Loucy (cell line): ENCODE data around the gene HOXA5.

Experiments used
- H2AFZ ChIP-seq: fragments of 200-600 bp; sonication (generic); 2 replicates; pipeline ENCODE4 v1.6.0; 2016; ENCODE audit warnings: antibody characterized with exemption, mild to moderate bottlenecking, low read length, moderate library complexity
- H3F3A ChIP-seq: fragments of 200-600 bp; 2 replicates; pipeline ENCODE4 v1.6.0; 2016; ENCODE audit warnings: antibody characterized with exemption, low read depth, mild to moderate bottlenecking
- H3K27me3 ChIP-seq: fragments of 200-600 bp; sonication (generic); 2 replicates; pipeline ENCODE4 v1.6.1; 2014; ENCODE audit warnings: low read length, mild to moderate bottlenecking; ENCODE audit not compliant: insufficient read depth, poor library complexity, severe bottlenecking
- H3K36me3 ChIP-seq: fragments of 200-600 bp; sonication (generic); 2 replicates; pipeline ENCODE4 v1.6.1; 2016; ENCODE audit warnings: low read length; ENCODE audit not compliant: insufficient read depth
- H3K4me1 ChIP-seq: fragments of 200-600 bp; sonication (generic); 2 replicates; pipeline ENCODE4 v1.5.1; 2014; ENCODE audit warnings: low read length, mild to moderate bottlenecking; ENCODE audit not compliant: insufficient read depth, poor library complexity, severe bottlenecking
- H3K4me2 ChIP-seq: fragments of 200-600 bp; sonication (generic); 2 replicates; pipeline ENCODE4 v1.6.0; 2014; ENCODE audit warnings: antibody characterized with exemption, low read length, low read depth, mild to moderate bottlenecking; ENCODE audit not compliant: poor library complexity, severe bottlenecking
- H3K4me3 ChIP-seq: fragments of 200-600 bp; sonication (generic); 2 replicates; pipeline ENCODE4 v1.5.1; 2014; ENCODE audit warnings: low read length, mild to moderate bottlenecking, mixed read lengths; ENCODE audit not compliant: poor library complexity, severe bottlenecking
- H3K79me2 ChIP-seq: fragments of 200-600 bp; sonication (generic); 2 replicates; pipeline ENCODE4 v1.6.1; 2014; ENCODE audit warnings: low read length; ENCODE audit not compliant: insufficient read depth
- H3K9ac ChIP-seq: fragments of 200-600 bp; sonication (generic); 2 replicates; pipeline ENCODE4 v1.6.0; 2014; ENCODE audit warnings: mild to moderate bottlenecking, low read depth, low read length, moderate library complexity; ENCODE audit not compliant: poor library complexity, severe bottlenecking
- H3K9me2 ChIP-seq: fragments of 200-600 bp; sonication (generic); replicated peaks from 2 replicates; pipeline ENCODE4 v1.6.1; 2016; ENCODE audit warnings: low read depth, low read length, mixed read lengths
- H3K9me3 ChIP-seq: fragments of 200-600 bp; sonication (generic); 2 replicates; pipeline ENCODE4 v1.6.1; 2014; ENCODE audit warnings: mild to moderate bottlenecking, antibody characterized with exemption, low read length, low read depth; ENCODE audit not compliant: insufficient read depth
- H4K20me1 ChIP-seq: fragments of 200-600 bp; sonication (generic); 2 replicates; pipeline ENCODE4 v1.6.0; 2014; ENCODE audit warnings: antibody characterized with exemption, low read length, mild to moderate bottlenecking; ENCODE audit not compliant: insufficient read depth, poor library complexity, severe bottlenecking
- EZH2phosphoT487 ChIP-seq: fragments of 200-600 bp; IDR thresholded peaks from 2 replicates; pipeline ENCODE4 v1.6.1; 2018; ENCODE audit warnings: antibody characterized with exemption, mild to moderate bottlenecking, moderate library complexity, borderline replicate concordance
- TF ChIP-seq, protein P1 (sequence below): fragments of 200-600 bp; sonication (generic); conservative IDR thresholded peaks from 2 replicates; pipeline ENCODE4 v1.5.1; 2014; ENCODE audit warnings: mild to moderate bottlenecking, antibody characterized with exemption, low read length

Gene HOXA5

DNA sequence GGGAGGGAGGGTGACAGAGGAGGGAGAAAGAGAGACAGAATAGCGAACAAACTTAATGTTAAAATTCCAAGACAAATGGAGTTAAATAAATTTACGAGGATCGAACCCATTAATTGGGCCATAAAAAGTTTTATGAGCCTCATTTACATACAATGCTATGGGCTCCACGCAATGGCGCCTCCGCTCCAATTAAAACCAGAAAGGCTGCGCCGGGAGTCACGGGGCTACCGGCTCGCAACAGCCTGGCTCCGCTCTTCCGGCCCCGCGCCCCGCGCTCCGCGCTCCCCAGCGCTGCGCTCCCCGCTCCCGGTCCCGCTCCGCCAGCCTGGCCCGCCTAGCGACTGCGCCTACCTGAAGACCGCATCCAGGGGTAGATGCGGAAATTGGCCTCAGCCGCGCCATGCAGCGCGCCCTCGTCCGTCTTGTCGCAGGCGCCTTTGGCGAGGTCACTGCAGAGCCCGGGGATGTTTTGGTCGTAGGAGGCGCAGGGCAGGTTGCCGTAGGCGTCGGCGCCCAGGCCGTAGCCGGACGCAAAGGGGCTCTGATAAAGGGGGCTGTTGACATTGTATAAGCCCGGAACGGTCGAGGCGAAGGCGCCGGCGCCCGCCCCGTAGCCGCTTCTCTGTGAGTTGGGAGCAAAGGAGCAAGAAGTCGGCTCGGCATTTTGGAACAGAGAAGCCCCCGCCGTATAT, 12.5 kb upstream of the HOXA5 start:
- Histone ChIP-seq H3K27me3 (peaks cover 14% of the 10 kb centered on the region), H3K4me2 (peak overlapping the region; percentile 91), H2AFZ (no peak overlapping the region), H3K79me2 (peaks cover 99% of the 10 kb centered on the region), H4K20me1 (peaks cover 14% of the 10 kb centered on the region), H3K36me3 (0 out of 2 replicates have a peak, but pooled peaks cover 3% of the 10 kb centered on the region), H3F3A (no peaks in the 10 kb centered on the region), H3K4me1 (peaks cover 29% of the 10 kb centered on the region), H3K4me3 (peak overlapping the region; percentile 94), H3K9me2 (no peaks in the 10 kb centered on the region), H3K9me3 (no peaks in the 10 kb centered on the region), H3K9ac (peak overlapping the region; percentile 99)
- TF ChIP-seq EZH2phosphoT487 = no peak
- TF ChIP-seq, protein P1, sequence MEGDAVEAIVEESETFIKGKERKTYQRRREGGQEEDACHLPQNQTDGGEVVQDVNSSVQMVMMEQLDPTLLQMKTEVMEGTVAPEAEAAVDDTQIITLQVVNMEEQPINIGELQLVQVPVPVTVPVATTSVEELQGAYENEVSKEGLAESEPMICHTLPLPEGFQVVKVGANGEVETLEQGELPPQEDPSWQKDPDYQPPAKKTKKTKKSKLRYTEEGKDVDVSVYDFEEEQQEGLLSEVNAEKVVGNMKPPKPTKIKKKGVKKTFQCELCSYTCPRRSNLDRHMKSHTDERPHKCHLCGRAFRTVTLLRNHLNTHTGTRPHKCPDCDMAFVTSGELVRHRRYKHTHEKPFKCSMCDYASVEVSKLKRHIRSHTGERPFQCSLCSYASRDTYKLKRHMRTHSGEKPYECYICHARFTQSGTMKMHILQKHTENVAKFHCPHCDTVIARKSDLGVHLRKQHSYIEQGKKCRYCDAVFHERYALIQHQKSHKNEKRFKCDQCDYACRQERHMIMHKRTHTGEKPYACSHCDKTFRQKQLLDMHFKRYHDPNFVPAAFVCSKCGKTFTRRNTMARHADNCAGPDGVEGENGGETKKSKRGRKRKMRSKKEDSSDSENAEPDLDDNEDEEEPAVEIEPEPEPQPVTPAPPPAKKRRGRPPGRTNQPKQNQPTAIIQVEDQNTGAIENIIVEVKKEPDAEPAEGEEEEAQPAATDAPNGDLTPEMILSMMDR = no peak

DNA sequence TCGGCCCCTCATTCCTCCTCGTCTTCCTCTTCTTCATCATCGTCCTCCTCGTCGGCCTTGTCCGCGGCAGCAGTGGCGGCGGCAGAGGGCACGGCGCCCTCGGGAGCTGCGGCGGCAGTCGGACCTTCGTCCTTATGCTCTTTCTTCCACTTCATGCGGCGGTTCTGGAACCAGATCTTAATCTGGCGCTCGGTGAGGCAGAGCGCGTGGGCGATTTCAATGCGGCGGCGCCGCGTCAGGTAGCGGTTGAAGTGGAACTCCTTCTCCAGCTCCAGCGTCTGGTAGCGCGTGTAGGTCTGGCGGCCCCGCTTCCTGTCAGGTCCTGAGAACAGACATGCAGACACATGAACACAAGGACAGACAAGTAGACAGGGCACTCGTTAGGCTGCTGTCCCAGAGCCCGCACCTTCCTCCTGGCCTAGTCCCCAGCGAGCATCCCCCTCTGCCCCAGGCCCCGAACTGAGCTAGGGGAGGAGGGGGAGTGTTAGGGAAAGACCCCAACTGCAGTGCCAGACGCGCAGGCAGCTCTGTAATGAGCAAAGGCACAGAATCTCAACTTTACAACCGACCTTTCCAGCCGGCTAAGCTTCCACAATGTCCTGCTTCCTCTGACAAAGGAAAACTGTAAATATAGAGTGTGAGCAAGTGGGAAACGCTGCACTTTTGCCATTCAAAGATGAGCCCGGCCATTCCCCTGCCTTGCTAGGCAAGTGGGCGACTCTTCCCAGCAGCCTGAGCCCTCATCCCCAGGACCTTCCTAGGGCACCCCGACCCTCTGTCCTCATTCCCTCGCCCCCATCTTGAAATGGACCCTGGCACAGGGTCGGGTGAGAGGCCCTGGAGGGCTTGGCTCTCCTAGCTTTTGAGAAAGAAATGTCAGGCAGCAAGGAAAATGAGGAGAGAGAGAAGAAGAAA, 11.7 kb upstream of the HOXA5 start:
- Histone ChIP-seq H3K4me1 (peaks cover 29% of the 10 kb centered on the region), H3K79me2 (peaks cover 100% of the 10 kb centered on the region), H2AFZ (no peak overlapping the region), H4K20me1 (peaks cover 20% of the 10 kb centered on the region), H3K9ac (peak overlapping the region; percentile 99), H3K27me3 (peaks cover 20% of the 10 kb centered on the region), H3K9me3 (no peaks in the 10 kb centered on the region), H3K4me3 (peak overlapping the region; percentile 94), H3K4me2 (peak overlapping the region; percentile 91), H3K9me2 (no peaks in the 10 kb centered on the region), H3K36me3 (peaks cover 7% of the 10 kb centered on the region; the same call in 1 of the 2 replicates), H3F3A (no peaks in the 10 kb centered on the region)
- TF ChIP-seq EZH2phosphoT487 = no peak

DNA sequence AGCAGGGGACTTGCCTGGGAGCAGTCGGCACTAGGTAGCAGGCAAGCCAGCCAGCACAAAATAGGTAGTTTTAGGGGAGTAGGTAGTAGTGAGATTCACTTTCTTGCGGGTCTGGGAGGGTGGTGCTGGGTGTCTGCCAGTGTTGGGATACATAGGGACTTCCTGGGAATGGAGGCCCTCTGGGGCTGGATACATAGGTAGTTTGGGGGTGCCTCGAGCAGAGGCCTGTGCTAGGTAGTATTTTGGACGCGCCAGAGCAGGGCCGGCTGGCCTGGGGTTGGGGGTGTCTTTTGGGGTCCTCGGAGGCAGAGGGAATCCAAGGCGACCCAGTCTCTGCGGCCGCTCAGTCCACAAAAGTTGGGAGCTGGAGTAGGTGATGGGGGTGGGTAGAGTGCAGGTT, 10.9 kb upstream of the HOXA5 start:
- peaks cover 28% of the 10 kb centered on the region for H4K20me1 ChIP-seq
- no peaks in the 10 kb centered on the region for H3K9me3 ChIP-seq
- peaks cover 100% of the 10 kb centered on the region for H3K79me2 ChIP-seq
- peak overlapping the region; percentile 99 for H3K9ac ChIP-seq
- no peak overlapping the region for H2AFZ ChIP-seq
- peak overlapping the region; percentile 91 for H3K4me2 ChIP-seq
- H3K9me2 ChIP-seq = no peaks in the 10 kb centered on the region
- TF ChIP-seq, protein P1 = no peak
- no peak for TF ChIP-seq EZH2phosphoT487
- H3K27me3 ChIP-seq = peaks cover 25% of the 10 kb centered on the region
- H3K4me3 ChIP-seq = peak overlapping the region; percentile 94
- H3F3A ChIP-seq = no peaks in the 10 kb centered on the region
- H3K36me3 ChIP-seq = peaks cover 13% of the 10 kb centered on the region; the same call in 1 of the 2 replicates
- peaks cover 29% of the 10 kb centered on the region for H3K4me1 ChIP-seq
